ENCODE measurements around the gene ZC3HAV1.

Gene ZC3HAV1

GRCh38 chr7:139114018-139114417, 4.5 kb upstream of the ZC3HAV1 start:
- TF ChIP-seq TEAD4 (IDR thresholded peaks at IDR 0.05) (no peak), TAF1 (IDR thresholded peaks at IDR 0.05; ENCODE audit: low read depth) (no peak), CREB1 (IDR thresholded peaks at IDR 0.05; ENCODE audit: low read depth) (no peak), EGR1 (IDR thresholded peaks at IDR 0.05) (no peak), TCF12 (IDR thresholded peaks at IDR 0.05; ENCODE audit: low read depth) (no peak), REST (IDR thresholded peaks at IDR 0.05; ENCODE audit: low read depth) (no peak), YY1 (IDR thresholded peaks at IDR 0.05; ENCODE audit: low read depth) (no peak), MAX (IDR thresholded peaks at IDR 0.05) (no peak)

- TF ChIP-seq YY1 (IDR thresholded peaks at IDR 0.05; ENCODE audit: low read depth) = no peak
- TF ChIP-seq ZBTB7A (IDR thresholded peaks at IDR 0.05; ENCODE audit: low read depth) = no peak
- TF ChIP-seq TEAD4 (IDR thresholded peaks at IDR 0.05) = no peak
- TF ChIP-seq CEBPB (IDR thresholded peaks at IDR 0.05) = 0 out of 2 replicates have a peak, but pooled peaks have one; percentile 40
Measured at GRCh38 chr7:139112741-139113250, 3.3 kb upstream of the ZC3HAV1 start.

GRCh38 chr7:139112316-139112715, 2.8 kb upstream of the ZC3HAV1 start:
- TF ChIP-seq EGR1 (IDR thresholded peaks at IDR 0.05) = no peak
- no peak for TF ChIP-seq REST (IDR thresholded peaks at IDR 0.05; ENCODE audit: low read depth)
- no peak for TF ChIP-seq TAF1 (IDR thresholded peaks at IDR 0.05; ENCODE audit: low read depth)
- no peak for TF ChIP-seq CREB1 (IDR thresholded peaks at IDR 0.05; ENCODE audit: low read depth)
- TF ChIP-seq TCF12 (IDR thresholded peaks at IDR 0.05; ENCODE audit: low read depth) = no peak
- TF ChIP-seq YY1 (IDR thresholded peaks at IDR 0.05; ENCODE audit: low read depth) = no peak
- no peak for TF ChIP-seq FOXM1 (IDR thresholded peaks at IDR 0.05; ENCODE audit: borderline replicate concordance, low read depth)
- TF ChIP-seq CEBPB (IDR thresholded peaks at IDR 0.05) = no peak
- TF ChIP-seq NFIC (IDR thresholded peaks at IDR 0.05) = no peak
- no peak for TF ChIP-seq ZBTB7A (IDR thresholded peaks at IDR 0.05; ENCODE audit: low read depth)
- no peak for TF ChIP-seq TEAD4 (IDR thresholded peaks at IDR 0.05)
- TF ChIP-seq USF1 (IDR thresholded peaks at IDR 0.05) = no peak
- TF ChIP-seq EP300 (IDR thresholded peaks at IDR 0.05; ENCODE audit: borderline replicate concordance) = no peak
- no peak for TF ChIP-seq MAX (IDR thresholded peaks at IDR 0.05)
- no peak for TF ChIP-seq RAD21 (IDR thresholded peaks at IDR 0.05; ENCODE audit: low read depth)

GRCh38 chr7:139111811-139112301, 2.3 kb upstream of the ZC3HAV1 start:
- TF ChIP-seq EGR1 (IDR thresholded peaks at IDR 0.05) = no peak
- TF ChIP-seq TCF12 (IDR thresholded peaks at IDR 0.05; ENCODE audit: low read depth) = no peak
- TF ChIP-seq USF1 (IDR thresholded peaks at IDR 0.05) = no peak
- no peak for TF ChIP-seq REST (IDR thresholded peaks at IDR 0.05; ENCODE audit: low read depth)
- no peak for TF ChIP-seq ZBTB7A (IDR thresholded peaks at IDR 0.05; ENCODE audit: low read depth)
- TF ChIP-seq TEAD4 (IDR thresholded peaks at IDR 0.05) = no peak
- no peak for TF ChIP-seq EP300 (IDR thresholded peaks at IDR 0.05; ENCODE audit: borderline replicate concordance)
- no peak for TF ChIP-seq TAF1 (IDR thresholded peaks at IDR 0.05; ENCODE audit: low read depth)
- TF ChIP-seq CEBPB (IDR thresholded peaks at IDR 0.05) = no peak
- TF ChIP-seq MAX (IDR thresholded peaks at IDR 0.05) = no peak
- no peak for TF ChIP-seq YY1 (IDR thresholded peaks at IDR 0.05; ENCODE audit: low read depth)
- no peak for TF ChIP-seq RAD21 (IDR thresholded peaks at IDR 0.05; ENCODE audit: low read depth)
- TF ChIP-seq FOXM1 (IDR thresholded peaks at IDR 0.05; ENCODE audit: borderline replicate concordance, low read depth) = no peak
- TF ChIP-seq CREB1 (IDR thresholded peaks at IDR 0.05; ENCODE audit: low read depth) = no peak
- no peak for TF ChIP-seq NFIC (IDR thresholded peaks at IDR 0.05)
